ENCODE measurements around the gene CHRND.
"Not testable (repeated sequence)": the region's sequence is repeated elsewhere in the genome, so short reads cannot be mapped to it uniquely, and the experiment has no call there.

Gene CHRND

GRCh38 chr2:232525199-232525598, 761 bp upstream of the CHRND start:
- no peak for DNase-seq (ENCODE audit: low read depth, low spot score)

GRCh38 chr2:232526372-232526941, 497 bp downstream of the CHRND start:
- DNase-seq (ENCODE audit: low read depth, low spot score) = no peak

GRCh38 chr2:232527905-232528470, 2.0 kb downstream of the CHRND start:
- DNase-seq (ENCODE audit: low read depth, low spot score) = no peak

- no peak for DNase-seq (ENCODE audit: low read depth, low spot score)
These were observed 2.9 kb downstream of the CHRND start for GRCh38 chr2:232528746-232529460.

GRCh38 chr2:232529806-232530547, 4.0 kb downstream of the CHRND start:
- DNase-seq (ENCODE audit: low read depth, low spot score) = no peak

GRCh38 chr2:232530626-232531260, 4.8 kb downstream of the CHRND start:
- DNase-seq (ENCODE audit: low read depth, low spot score) = no peak

- no peak for DNase-seq (ENCODE audit: low read depth, low spot score)
These were observed 6.5 kb downstream of the CHRND start for GRCh38 chr2:232532419-232532818.

GRCh38 chr2:232532821-232533220, 6.9 kb downstream of the CHRND start:
- DNase-seq (ENCODE audit: low read depth, low spot score) = not testable (repeated sequence)

- DNase-seq (ENCODE audit: low read depth, low spot score) = no peak
These were observed 8.2 kb downstream of the CHRND start for GRCh38 chr2:232533944-232534710.

- DNase-seq (ENCODE audit: low read depth, low spot score) = no peak
These were observed 9.1 kb downstream of the CHRND start for GRCh38 chr2:232534940-232535651.

GRCh38 chr2:232535761-232536530, 10.0 kb downstream of the CHRND start:
- DNase-seq (ENCODE audit: low read depth, low spot score) = no peak

GRCh38 chr2:232537079-232537478, 11.1 kb downstream of the CHRND start:
- no peak for DNase-seq (ENCODE audit: low read depth, low spot score)

GRCh38 chr2:232537499-232537898, 11.5 kb downstream of the CHRND start:
- no peak for DNase-seq (ENCODE audit: low read depth, low spot score)

GRCh38 chr2:232538671-232539070, 12.7 kb downstream of the CHRND start:
- DNase-seq (ENCODE audit: low read depth, low spot score) = no peak

GRCh38 chr2:232539298-232540231, 13.6 kb downstream of the CHRND start, which contains the start of gene CHRNG:
Gene CHRNG, plus strand, starts transcription at chr2:232539692. Its CDS starts 56 bp downstream, at chr2:232539748.
- DNase-seq (ENCODE audit: low read depth, low spot score) = no peak

GRCh38 chr2:232540441-232541041, 14.6 kb downstream of the CHRND start:
- DNase-seq (ENCODE audit: low read depth, low spot score) = no peak

GRCh38 chr2:232541195-232541960, 15.4 kb downstream of the CHRND start:
- DNase-seq (ENCODE audit: low read depth, low spot score) = no peak
